NCI-H1105 (cell line): ENCODE results near the gene CPT2.

Source experiments
- DNase-seq: peaks from one replicate; lab custom pipeline; 2025; lab: John Stamatoyannopoulos, UW

CPT2 gene

GRCh38 chr1:53219711-53220110 lies 23.1 kb downstream of the CPT2 start:
- no peak for DNase-seq

DNA sequence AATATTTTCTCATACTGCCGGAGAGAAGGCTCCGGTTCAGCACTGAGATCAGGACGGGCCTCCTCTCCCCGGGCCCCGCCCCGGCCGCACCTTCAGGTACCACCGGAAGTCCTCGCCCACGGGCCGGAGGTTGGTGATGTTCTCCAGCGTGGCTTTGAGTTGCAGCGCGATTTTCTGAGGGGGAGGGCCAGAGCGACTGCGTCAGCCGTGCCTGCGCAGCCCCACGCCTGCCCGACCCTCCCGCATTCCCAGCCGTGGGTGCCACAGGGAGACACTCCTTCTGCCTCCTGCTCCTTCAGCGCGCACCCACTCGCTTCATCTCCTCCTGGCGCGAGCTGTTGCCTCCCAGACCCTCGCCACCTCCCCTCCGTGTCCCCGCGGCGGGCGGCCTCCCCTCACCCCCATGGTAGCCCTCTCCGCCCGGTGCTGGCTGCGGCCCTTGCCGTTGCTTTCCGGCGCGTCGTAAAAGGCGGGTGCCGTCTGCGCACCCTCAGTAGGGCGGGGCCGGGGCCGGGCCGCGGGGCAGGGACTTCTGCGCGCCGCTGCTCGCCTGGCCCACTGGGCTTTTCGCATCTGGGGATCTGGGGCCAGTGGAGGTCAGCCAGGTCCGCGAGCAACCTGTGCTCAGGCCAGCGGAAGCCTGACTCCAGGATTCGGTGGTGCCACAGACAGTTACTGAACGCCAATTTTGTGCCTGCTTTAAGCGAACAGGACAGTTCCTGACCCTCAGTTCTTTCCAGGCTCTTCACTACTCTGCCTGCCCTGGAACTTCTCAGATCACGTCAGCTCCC lies 23.7 kb downstream of the CPT2 start, which contains the start of gene CZIB:
CZIB (minus strand) TSS at position 464 of the 791 bp plus-strand sequence; CDS start at position 405, 59 bp downstream.
- DNase-seq: peak; percentile 94

DNA sequence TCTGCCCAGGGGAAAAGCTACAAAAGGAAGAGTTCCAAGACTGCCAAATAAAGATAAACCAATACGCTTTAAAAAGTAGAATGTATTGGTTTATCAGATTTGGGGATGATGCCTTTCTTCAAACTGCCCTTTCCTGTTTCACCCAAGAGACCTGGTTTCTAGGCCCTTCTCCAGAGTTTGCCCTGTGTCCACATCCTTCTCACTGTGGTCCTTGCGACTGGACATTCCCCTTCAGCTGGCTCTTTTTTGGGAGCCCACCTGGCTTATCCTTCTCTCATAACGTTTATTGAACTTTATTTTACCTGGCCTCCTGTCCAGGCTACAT lies 24.3 kb downstream of the CPT2 start:
- DNase-seq: no peak

- DNase-seq: no peak
Observed at GRCh38 chr1:53237638-53238037, 41.0 kb downstream of the CPT2 start.

- peak; percentile 96 for DNase-seq
Observed at GRCh38 chr1:53238197-53239155, 41.9 kb downstream of the CPT2 start, which contains the start of gene MAGOH. Gene MAGOH, minus strand, starts transcription at chr1:53238518. Its CDS starts 70 bp downstream, at chr1:53238448.

DNA sequence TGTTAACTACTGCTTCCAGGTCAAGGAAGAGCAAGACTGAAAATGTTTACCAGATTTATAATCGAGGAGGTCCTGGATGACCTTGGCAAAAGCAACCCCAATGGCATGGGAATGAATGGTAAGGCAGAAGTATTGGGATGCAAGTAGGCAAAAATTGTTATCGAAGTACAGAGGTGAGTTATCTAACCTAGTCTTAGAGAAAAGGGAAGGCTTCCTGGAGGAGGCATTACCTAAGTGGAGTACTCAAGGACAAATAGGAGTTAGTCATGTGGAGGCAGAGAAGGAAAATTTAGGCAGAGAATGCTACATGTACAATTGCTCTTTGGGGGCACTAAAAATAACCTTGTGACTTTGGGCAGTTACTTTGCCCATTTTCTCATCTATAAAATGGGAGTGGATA lies 45.2 kb downstream of the CPT2 start:
- no peak for DNase-seq

- no peak for DNase-seq
Observed at GRCh38 chr1:53242381-53242780, 45.8 kb downstream of the CPT2 start.

DNA sequence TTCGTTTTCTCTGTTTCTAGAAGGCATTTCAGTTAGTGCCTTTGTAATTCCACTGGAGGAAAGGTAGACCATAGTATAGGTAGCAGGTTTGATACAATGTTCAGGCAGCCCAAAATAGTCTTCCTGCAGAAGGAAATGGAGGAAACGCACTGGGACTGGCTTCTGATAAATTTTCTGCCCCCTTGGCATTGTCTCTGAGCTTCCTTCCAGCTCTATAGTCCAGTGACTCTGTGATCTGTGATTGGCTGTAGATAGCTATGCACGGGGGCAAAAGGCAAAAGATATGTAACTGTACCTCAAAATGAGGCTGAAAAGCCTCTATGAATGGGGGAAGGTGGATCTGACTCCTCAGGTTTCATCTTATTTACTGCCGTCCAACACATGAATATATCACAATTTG lies 47.5 kb downstream of the CPT2 start:
- no peak for DNase-seq

GRCh38 chr1:53246261-53247134 lies 49.9 kb downstream of the CPT2 start:
- no peak for DNase-seq

GRCh38 chr1:53249706-53250105 lies 53.1 kb downstream of the CPT2 start:
- DNase-seq: no peak

- DNase-seq: no peak
Observed at GRCh38 chr1:53250325-53250724, 53.7 kb downstream of the CPT2 start.

DNA sequence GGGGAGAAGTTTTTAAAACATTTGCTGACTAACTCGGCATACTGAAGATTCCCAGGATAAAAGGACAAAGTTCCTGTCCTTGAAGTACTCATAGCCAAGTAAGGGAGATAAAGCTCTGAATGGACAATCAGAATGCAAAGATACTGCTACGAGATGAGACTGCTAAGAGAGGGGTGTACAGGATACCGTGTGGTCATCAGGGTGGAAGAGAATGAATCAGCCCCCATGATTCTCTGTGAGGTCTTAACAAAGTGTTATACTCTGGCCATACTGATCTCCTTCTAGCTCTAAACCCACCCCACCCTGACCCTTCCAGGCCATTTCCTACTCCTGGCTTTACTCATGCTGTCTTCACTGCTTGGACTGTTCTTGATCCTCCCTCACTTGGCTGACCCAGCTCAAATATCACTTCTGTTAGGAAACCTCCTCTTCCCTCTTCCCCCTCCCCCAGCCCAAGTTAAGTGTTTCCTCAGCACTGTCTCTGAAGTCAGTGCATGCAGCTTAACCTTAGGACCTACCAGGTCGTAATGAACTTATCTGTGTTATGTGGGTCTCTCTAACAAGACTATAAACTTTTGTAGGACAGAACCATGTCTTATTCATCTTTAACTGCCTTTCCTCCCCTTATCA lies 57.5 kb downstream of the CPT2 start:
- no peak for DNase-seq

GRCh38 chr1:53255031-53255430 lies 58.4 kb downstream of the CPT2 start:
- no peak for DNase-seq

DNA sequence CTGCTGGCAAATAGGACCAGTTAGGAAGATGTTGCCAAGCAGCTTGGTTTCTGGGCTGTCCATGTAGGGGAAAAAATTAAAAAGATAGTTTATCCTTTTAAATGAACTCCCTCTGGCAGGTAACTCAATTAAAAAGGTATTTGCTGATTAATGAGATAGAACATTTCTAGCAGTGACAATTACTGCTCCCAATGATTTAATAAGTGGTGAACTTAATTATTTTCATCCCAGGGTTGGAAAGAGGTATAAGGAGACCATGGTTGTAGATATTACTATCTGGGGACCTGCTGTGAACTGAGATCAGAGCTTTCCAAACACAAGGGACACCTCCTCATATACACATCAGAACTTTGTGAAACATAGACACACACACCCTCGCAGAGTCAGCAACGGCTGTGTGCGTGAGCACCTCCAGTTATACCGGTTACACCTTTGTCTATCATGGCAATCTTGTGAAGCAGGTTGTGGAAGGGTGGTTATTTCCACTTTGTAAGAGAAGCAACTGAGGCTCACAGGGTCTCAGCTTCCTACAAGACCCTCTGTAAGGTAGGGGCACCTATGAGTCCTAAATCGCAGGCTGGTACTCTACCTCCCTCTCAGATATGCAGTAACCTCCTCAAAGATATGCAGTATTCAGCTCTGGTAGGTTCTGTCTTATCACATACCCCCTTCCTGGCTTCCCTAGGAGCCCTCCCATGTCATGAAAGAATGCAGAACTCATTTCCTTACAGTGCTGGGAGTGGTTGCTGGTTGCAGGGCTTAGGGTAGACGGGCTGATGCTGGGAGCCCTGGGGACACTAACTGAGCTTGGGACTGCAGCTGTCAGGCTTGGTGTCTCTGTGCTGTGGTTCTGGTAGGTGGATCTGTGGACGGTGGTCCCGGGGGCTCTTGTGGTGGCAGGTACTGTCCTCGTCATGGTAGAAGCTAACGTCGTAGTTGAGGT lies 60.2 kb downstream of the CPT2 start:
- no peak for DNase-seq

DNA sequence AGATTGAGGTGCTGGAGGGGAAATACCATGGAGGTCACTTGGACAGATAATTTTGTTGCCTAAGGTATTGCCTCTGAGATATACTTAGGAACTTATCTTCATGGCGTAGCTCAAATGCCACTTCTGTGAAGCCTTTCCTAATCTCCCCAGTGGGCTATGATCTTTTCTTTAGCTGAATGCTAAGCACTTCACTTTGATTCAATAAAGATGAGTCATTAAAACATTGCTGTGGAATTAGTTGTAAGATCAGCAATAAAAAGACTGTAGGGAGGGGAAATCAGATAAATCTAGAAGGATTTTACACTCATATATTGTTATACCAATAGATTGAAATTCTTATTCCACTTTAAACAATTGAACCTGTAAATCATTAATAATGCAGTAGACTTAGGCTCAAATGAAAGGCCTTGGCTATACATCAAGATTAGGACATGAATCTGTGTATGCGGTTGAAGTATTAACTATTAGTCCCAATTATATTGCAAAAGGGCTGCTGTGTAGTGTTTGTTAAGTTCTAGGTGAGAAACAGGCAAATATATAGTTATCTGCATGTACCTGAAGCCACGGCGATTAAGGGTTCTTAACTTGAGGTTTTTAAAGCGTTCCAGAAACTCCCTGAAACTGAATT lies 60.9 kb downstream of the CPT2 start:
- no peak for DNase-seq

- no peak for DNase-seq
Observed at GRCh38 chr1:53258216-53258615, 61.6 kb downstream of the CPT2 start.

GRCh38 chr1:53259932-53260331 lies 63.3 kb downstream of the CPT2 start:
- DNase-seq: no peak

GRCh38 chr1:53260631-53261247 lies 64.1 kb downstream of the CPT2 start:
- no peak for DNase-seq

DNA sequence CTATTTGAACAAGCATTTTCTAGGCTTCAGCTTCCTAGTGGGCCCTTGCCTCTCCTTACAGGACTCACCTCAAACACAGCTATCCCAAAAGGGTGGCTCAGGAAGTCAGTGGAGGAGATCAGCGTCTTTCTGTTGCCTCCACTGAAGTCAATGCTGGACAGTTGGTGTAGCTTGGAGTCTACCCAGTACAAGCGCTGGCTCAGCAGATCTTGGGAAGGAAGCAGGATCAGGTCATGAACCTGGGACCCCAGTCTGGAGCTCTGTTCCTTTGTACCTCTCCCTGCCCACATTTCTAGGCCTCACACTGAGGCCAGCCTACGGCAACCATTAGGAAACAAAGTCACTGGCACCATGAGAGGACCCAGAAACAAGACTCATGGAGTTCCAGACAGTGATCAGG lies 65.4 kb downstream of the CPT2 start:
- DNase-seq: no peak
